CD4-positive, CD25-positive, alpha-beta regulatory T cell (primary cell): Measurements from ENCODE around the gene MCOLN2. TPM values are rescaled to one million over a fixed set of nuclear protein-coding genes. Genes with fewer than 3 reads are reported as not detected.
A peak's percentile ranks its signal among the peaks of the same experiment; 100 is the strongest.

ENCODE experiments used
- ATAC-seq, 2 donors: fragments of 150-1000 bp; cut with Tn5 transposase; one replicate each; pipeline ENCODE4 v1.10.0; 2021; ENCODE audit warnings: low read depth in 2 of 2, moderate number of reproducible peaks in 2 of 2, moderate library complexity in 1 of 2
- DNase-seq, 3 donors: peaks; one replicate each; pipeline versions ENCODE4 v3.0.0 to v3.0.0-alpha.2; 2012 to 2022; ENCODE audit warnings: mixed read lengths in 1 of 3
- H3K27ac ChIP-seq: one replicate; pipeline ENCODE4 v1.7.0; 2013; ENCODE audit warnings: mild to moderate bottlenecking, low read length; ENCODE audit not compliant: insufficient read depth, poor library complexity, severe bottlenecking
- H3K27me3 ChIP-seq: one replicate; pipeline ENCODE4 v1.7.0; 2013; ENCODE audit warnings: low read length; ENCODE audit not compliant: control insufficient read depth, insufficient read depth
- H3K36me3 ChIP-seq: one replicate; pipeline ENCODE4 v1.7.0; 2013; ENCODE audit warnings: mild to moderate bottlenecking, low read length, moderate library complexity; ENCODE audit not compliant: control insufficient read depth, insufficient read depth
- H3K4me1 ChIP-seq: 2 replicates; pipeline ENCODE4 v1.7.0; 2013; ENCODE audit warnings: mild to moderate bottlenecking, low read length; ENCODE audit not compliant: insufficient read depth, control insufficient read depth, poor library complexity, severe bottlenecking
- H3K4me3 ChIP-seq: one replicate; pipeline ENCODE4 v1.7.0; 2013; ENCODE audit warnings: low read depth, mild to moderate bottlenecking, low read length, moderate library complexity
- H3K9me3 ChIP-seq, 2 experiments: 1 replicate in 1 of 2; 2 replicates in 1 of 2; pipeline ENCODE4 v1.7.0; 2013; ENCODE audit warnings: low read length in 2 of 2, mild to moderate bottlenecking in 1 of 2, moderate library complexity in 1 of 2; ENCODE audit not compliant: control insufficient read depth in 2 of 2
- H3K27ac Mint-ChIP-seq, 3 donors: one replicate each; pipeline ENCODE4 v1.8.0; 2020 to 2022; ENCODE audit warnings: mild to moderate bottlenecking in 3 of 3, mixed read lengths in 3 of 3, moderate library complexity in 2 of 3
- H3K27me3 Mint-ChIP-seq: one replicate; pipeline ENCODE4 v1.8.0; 2022; ENCODE audit warnings: mild to moderate bottlenecking, mixed read lengths
- H3K36me3 Mint-ChIP-seq: one replicate; pipeline ENCODE4 v1.8.0; 2020; ENCODE audit warnings: mixed read lengths
- H3K4me1 Mint-ChIP-seq, 4 donors: one replicate each; pipeline ENCODE4 v1.8.0; 2020 to 2022; ENCODE audit warnings: mixed read lengths in 4 of 4, mild to moderate bottlenecking in 1 of 4
- H3K4me3 Mint-ChIP-seq, 4 donors: one replicate each; pipeline ENCODE4 v1.8.0; 2020 to 2022; ENCODE audit warnings: mild to moderate bottlenecking in 4 of 4, mixed read lengths in 4 of 4, moderate library complexity in 3 of 4
- H3K9me3 Mint-ChIP-seq, 7 donors: one replicate each; pipeline ENCODE4 v1.8.0; 2020 to 2022; ENCODE audit warnings: mixed read lengths in 7 of 7, mild to moderate bottlenecking in 3 of 7, moderate library complexity in 2 of 7
- polyA plus RNA-seq, 4 donors: library from polyadenylated mRNA; unstranded; fragments of 300-500 nt; fragmentation: Illumina TruSeq; gene quantifications; one replicate each; pipeline ENCODE4 v1.2.3, GENCODE V29; 2021
- total RNA-seq: library from RNA; stranded (reverse); gene quantifications from one replicate; pipeline ENCODE4 v1.2.3, GENCODE V29; 2022

MCOLN2 gene
- total and polyA plus RNA-seq, 5 donors from 2014 or later = 0.47 to 6.4 (median 0.65) TPM; not detected in 1

GRCh38 chr1:84975035-84975434, 21.9 kb downstream of the MCOLN2 start:
- H3K9me3 Mint-ChIP-seq = peaks cover 0 to 2% (median 0%) of the 10 kb centered on the region in 7 donors
- Histone ChIP-seq H3K4me3 (no peak overlapping the region), H3K27me3 (peaks cover under 1% of the 10 kb centered on the region), H3K4me1 (no peaks in the 10 kb centered on the region), H3K9me3 (no peaks in the 10 kb centered on the region), H3K36me3 (no peaks in the 10 kb centered on the region), H3K27ac (no peak overlapping the region)
- no peak overlapping the region for H3K4me3 Mint-ChIP-seq
- no peaks in the 10 kb centered on the region for H3K36me3 Mint-ChIP-seq
- DNase-seq = no peak
- H3K4me1 Mint-ChIP-seq = peaks cover 0 to 3% (median 0%) of the 10 kb centered on the region in 4 donors
- H3K27ac Mint-ChIP-seq = peak overlapping the region in 1 of 3 donors; percentile 21
- ATAC-seq = no peak
- H3K27me3 Mint-ChIP-seq = peaks cover 28% of the 10 kb centered on the region

GRCh38 chr1:84973498-84974334, 23.2 kb downstream of the MCOLN2 start:
- DNase-seq = peak in 1 of 3 donors; percentile 14
- Histone ChIP-seq H3K27me3 (no peaks in the 10 kb centered on the region), H3K4me3 (no peak overlapping the region), H3K9me3 (no peaks in the 10 kb centered on the region), H3K27ac (no peak overlapping the region), H3K36me3 (no peaks in the 10 kb centered on the region), H3K4me1 (no peaks in the 10 kb centered on the region)
- H3K4me1 Mint-ChIP-seq = peaks cover 0 to 3% (median 0%) of the 10 kb centered on the region in 4 donors
- no peaks in the 10 kb centered on the region for H3K36me3 Mint-ChIP-seq
- no peak overlapping the region for H3K4me3 Mint-ChIP-seq
- peaks cover 23% of the 10 kb centered on the region for H3K27me3 Mint-ChIP-seq
- H3K9me3 Mint-ChIP-seq = peaks cover 0 to 2% (median 0%) of the 10 kb centered on the region in 7 donors
- H3K27ac Mint-ChIP-seq = peak overlapping the region in 1 of 3 donors; percentile 29
- ATAC-seq = no peak

- peak in 1 of 3 donors; percentile 23 for DNase-seq
- Mint-ChIP-seq H3K4me3 (no peak overlapping the region), H3K36me3 (no peaks in the 10 kb centered on the region), H3K27me3 (peaks cover 25% of the 10 kb centered on the region), H3K4me1 (peaks cover 0 to 3% (median 0%) of the 10 kb centered on the region in 4 donors), H3K9me3 (peaks cover 0 to 2% (median 0%) of the 10 kb centered on the region in 7 donors), H3K27ac (no peak overlapping the region)
- no peaks in the 10 kb centered on the region for H3K4me1 ChIP-seq
- ATAC-seq = no peak
- no peaks in the 10 kb centered on the region for H3K9me3 ChIP-seq
- H3K36me3 ChIP-seq = no peaks in the 10 kb centered on the region
- H3K27ac ChIP-seq = no peak overlapping the region
- peak overlapping the region; percentile 8 for H3K4me3 ChIP-seq
- no peaks in the 10 kb centered on the region for H3K27me3 ChIP-seq
Measured at GRCh38 chr1:84972377-84972987, 24.4 kb downstream of the MCOLN2 start.

- Mint-ChIP-seq H3K4me3 (no peak overlapping the region), H3K36me3 (no peaks in the 10 kb centered on the region), H3K9me3 (peaks cover 0 to 2% (median 0%) of the 10 kb centered on the region in 7 donors), H3K27ac (no peak overlapping the region), H3K4me1 (peaks cover 0 to 3% (median 0%) of the 10 kb centered on the region in 4 donors), H3K27me3 (peaks cover 22% of the 10 kb centered on the region)
- H3K27me3 ChIP-seq = no peaks in the 10 kb centered on the region
- H3K9me3 ChIP-seq = no peaks in the 10 kb centered on the region
- H3K27ac ChIP-seq = no peak overlapping the region
- H3K36me3 ChIP-seq = no peaks in the 10 kb centered on the region
- H3K4me1 ChIP-seq = no peaks in the 10 kb centered on the region
- H3K4me3 ChIP-seq = no peak overlapping the region
- DNase-seq (no peak), ATAC-seq (no peak)
Measured at GRCh38 chr1:84971957-84972356, 25.0 kb downstream of the MCOLN2 start.

- Mint-ChIP-seq H3K4me1 (peaks cover 0 to 3% (median 0%) of the 10 kb centered on the region in 4 donors), H3K4me3 (no peak overlapping the region), H3K27ac (no peak overlapping the region)
Measured at GRCh38 chr1:84969489-84970250, 27.2 kb downstream of the MCOLN2 start.

GRCh38 chr1:84968865-84969264, 28.0 kb downstream of the MCOLN2 start:
- H3K27ac Mint-ChIP-seq = no peak overlapping the region
- no peak overlapping the region for H3K4me3 Mint-ChIP-seq
- peaks cover 0 to 2% (median 0%) of the 10 kb centered on the region in 7 donors for H3K9me3 Mint-ChIP-seq

More at GRCh38 chr1:84969489-84970250, 27.2 kb downstream of the MCOLN2 start:
- no peaks in the 10 kb centered on the region for H3K4me1 ChIP-seq
- H3K36me3 Mint-ChIP-seq = no peaks in the 10 kb centered on the region
- peaks cover 14% of the 10 kb centered on the region for H3K27me3 Mint-ChIP-seq
- DNase-seq (peak in 1 of 3 donors; percentile 27), ATAC-seq (no peak)
- H3K27me3 ChIP-seq = no peaks in the 10 kb centered on the region
- no peaks in the 10 kb centered on the region for H3K9me3 ChIP-seq
- H3K27ac ChIP-seq = no peak overlapping the region
- no peaks in the 10 kb centered on the region for H3K36me3 ChIP-seq
- H3K9me3 Mint-ChIP-seq = peaks cover 0 to 2% (median 0%) of the 10 kb centered on the region in 7 donors
- H3K4me3 ChIP-seq = no peak overlapping the region

GRCh38 chr1:84968101-84968500, 28.8 kb downstream of the MCOLN2 start:
- ATAC-seq (no peak), DNase-seq (no peak)
- H3K4me3 ChIP-seq = no peak overlapping the region
- H3K4me1 ChIP-seq = no peaks in the 10 kb centered on the region
- Mint-ChIP-seq H3K4me1 (peaks cover 0 to 3% (median 0%) of the 10 kb centered on the region in 4 donors), H3K4me3 (no peak overlapping the region), H3K9me3 (peaks cover 0 to 3% (median 0%) of the 10 kb centered on the region in 7 donors), H3K27me3 (peaks cover 14% of the 10 kb centered on the region), H3K27ac (no peak overlapping the region), H3K36me3 (no peaks in the 10 kb centered on the region)
- no peak overlapping the region for H3K27ac ChIP-seq
- no peaks in the 10 kb centered on the region for H3K9me3 ChIP-seq
- no peaks in the 10 kb centered on the region for H3K36me3 ChIP-seq
- no peaks in the 10 kb centered on the region for H3K27me3 ChIP-seq

More at GRCh38 chr1:84968865-84969264, 28.0 kb downstream of the MCOLN2 start:
- Mint-ChIP-seq H3K27me3 (peaks cover 14% of the 10 kb centered on the region), H3K36me3 (no peaks in the 10 kb centered on the region), H3K4me1 (peaks cover 0 to 3% (median 0%) of the 10 kb centered on the region in 4 donors)
- H3K4me1 ChIP-seq = no peaks in the 10 kb centered on the region
- no peaks in the 10 kb centered on the region for H3K27me3 ChIP-seq
- ATAC-seq = no peak
- H3K9me3 ChIP-seq = no peaks in the 10 kb centered on the region
- no peaks in the 10 kb centered on the region for H3K36me3 ChIP-seq
- H3K27ac ChIP-seq = no peak overlapping the region
- DNase-seq = no peak
- no peak overlapping the region for H3K4me3 ChIP-seq
